D721Med (cell line): ENCODE results near the gene LBP.
"Not testable (repeated sequence)": the region's sequence is repeated elsewhere in the genome, so short reads cannot be mapped to it uniquely, and the experiment has no call there.

ENCODE experiments used
- DNase-seq: peaks from one replicate; pipeline ENCODE4 v3.0.0; 2011; ENCODE audit warnings: low spot score; ENCODE audit not compliant: insufficient read length
- FAIRE-seq: peaks from 2 replicates; lab custom pipeline; 2011; peaks lifted over from hg19 to GRCh38; lab: Jason Lieb, UNC
- TF ChIP-seq, protein P1 (sequence below): IDR thresholded peaks from 2 replicates; pipeline ENCODE4 v1.5.1; 2012; ENCODE audit warnings: mild to moderate bottlenecking, control low read depth; ENCODE audit not compliant: insufficient read depth; ENCODE audit errors: missing control alignments

Gene LBP

GRCh38 chr20:38308447-38308846, 37.8 kb upstream of the LBP start:
- FAIRE-seq (no peak), DNase-seq (no peak)
- TF ChIP-seq, protein P1, sequence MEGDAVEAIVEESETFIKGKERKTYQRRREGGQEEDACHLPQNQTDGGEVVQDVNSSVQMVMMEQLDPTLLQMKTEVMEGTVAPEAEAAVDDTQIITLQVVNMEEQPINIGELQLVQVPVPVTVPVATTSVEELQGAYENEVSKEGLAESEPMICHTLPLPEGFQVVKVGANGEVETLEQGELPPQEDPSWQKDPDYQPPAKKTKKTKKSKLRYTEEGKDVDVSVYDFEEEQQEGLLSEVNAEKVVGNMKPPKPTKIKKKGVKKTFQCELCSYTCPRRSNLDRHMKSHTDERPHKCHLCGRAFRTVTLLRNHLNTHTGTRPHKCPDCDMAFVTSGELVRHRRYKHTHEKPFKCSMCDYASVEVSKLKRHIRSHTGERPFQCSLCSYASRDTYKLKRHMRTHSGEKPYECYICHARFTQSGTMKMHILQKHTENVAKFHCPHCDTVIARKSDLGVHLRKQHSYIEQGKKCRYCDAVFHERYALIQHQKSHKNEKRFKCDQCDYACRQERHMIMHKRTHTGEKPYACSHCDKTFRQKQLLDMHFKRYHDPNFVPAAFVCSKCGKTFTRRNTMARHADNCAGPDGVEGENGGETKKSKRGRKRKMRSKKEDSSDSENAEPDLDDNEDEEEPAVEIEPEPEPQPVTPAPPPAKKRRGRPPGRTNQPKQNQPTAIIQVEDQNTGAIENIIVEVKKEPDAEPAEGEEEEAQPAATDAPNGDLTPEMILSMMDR = no peak

DNA sequence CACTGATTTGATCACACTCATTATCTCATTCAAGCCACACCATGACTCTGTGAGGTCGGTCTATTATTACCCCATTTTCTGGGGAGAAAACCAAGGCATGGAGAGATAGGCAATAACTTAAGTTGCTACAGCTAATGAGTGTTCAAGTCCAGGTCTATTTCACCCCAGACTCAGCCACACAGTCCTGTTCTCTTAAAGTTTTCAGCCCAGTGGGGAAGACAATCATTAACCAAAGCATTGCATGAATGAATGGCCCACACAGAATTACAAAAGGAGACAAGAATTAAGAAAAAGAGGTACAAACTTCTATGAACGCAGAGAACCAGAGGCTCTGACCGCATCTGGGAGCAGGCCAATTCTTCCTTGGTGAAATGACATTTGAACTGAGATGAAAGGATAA, 35.2 kb upstream of the LBP start:
- no peak for DNase-seq
- FAIRE-seq = no peak
- TF ChIP-seq, protein P1 = no peak

GRCh38 chr20:38311491-38311890, 34.8 kb upstream of the LBP start:
- TF ChIP-seq, protein P1 = no peak
- DNase-seq (no peak), FAIRE-seq (no peak)

- peak; percentile 64 for FAIRE-seq
- TF ChIP-seq, protein P1 = no peak
- no peak for DNase-seq
Observed at GRCh38 chr20:38313676-38314075, 32.6 kb upstream of the LBP start.

- not testable (repeated sequence) for FAIRE-seq, DNase-seq
Observed at GRCh38 chr20:38314350-38314749, 31.9 kb upstream of the LBP start.

DNA sequence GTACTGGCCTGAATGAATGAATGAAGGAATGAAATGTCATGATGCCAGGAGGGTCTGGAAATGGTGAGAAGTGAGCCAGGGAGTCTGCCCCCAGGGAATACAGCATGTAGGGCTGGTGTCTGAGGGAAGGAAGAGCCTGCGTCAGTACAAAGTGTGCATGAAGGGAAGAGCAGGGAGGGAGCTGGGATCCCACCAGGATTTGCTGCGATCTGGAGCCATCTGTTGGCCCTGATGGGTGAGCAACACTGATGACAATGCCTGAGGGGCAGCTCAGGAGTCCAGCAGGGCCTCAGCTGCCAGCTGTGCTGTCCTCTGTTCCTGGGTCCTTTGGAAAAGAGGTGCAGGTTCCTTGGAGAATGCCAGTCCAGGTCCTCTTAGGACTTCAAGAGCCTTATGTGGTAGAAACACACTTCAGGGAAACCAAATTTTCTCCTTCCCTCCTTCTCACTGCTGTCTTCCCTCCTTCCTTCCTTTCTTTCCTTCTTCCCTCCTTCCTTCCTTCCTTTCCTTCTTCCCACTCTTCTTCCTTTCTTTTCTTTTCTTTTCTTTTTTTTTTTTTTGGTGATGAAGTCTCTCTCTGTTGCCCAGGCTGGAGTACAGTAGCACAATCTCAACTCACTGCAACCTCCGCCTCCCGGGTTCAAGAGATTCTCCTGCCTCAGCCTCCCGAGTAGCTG, 30.9 kb upstream of the LBP start:
- no peak for FAIRE-seq

GRCh38 chr20:38316341-38316740, 29.9 kb upstream of the LBP start:
- no peak for DNase-seq
- TF ChIP-seq, protein P1 = no peak
- FAIRE-seq = no peak

More for the DNA sequence above, 30.9 kb upstream of the LBP start:
- DNase-seq = no peak
- TF ChIP-seq, protein P1 = no peak
